ENCODE results near the gene CHAC2. TPM values are rescaled to one million over a fixed set of nuclear protein-coding genes. Genes with fewer than 3 reads are reported as not detected.

CHAC2 gene
- total and polyA plus RNA-seq, 2 of the 4 experiments (the other 2 are of a cell fraction) = 2.4 to 3.9 TPM

DNA sequence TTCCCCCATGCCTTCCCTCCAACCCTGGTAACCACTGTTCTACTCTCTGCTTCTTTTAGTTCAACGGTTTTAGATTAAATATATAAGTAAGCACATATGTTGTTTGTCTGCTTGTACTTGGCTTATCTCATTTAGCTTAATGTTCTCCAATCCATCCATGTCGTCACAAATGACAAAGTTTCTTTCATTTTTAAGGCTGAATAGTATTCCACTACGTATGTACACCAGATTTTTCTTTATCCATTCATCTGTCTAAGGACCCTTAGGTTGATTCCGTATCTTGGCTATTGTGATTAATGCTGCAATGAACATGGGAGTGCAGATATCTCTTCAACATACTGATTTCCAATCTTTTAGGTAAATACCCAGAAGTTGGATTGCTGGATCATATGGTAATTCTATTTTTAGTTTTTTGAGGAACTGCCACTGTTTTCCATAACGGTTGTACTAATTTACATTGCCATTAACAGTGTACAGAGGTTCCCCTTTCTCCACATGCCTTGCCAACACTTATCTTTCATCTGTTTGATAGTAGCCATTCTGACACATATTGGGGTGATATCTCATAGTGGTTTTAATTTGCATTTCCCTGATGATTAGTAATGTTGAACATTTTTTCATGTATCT lies 11.0 kb downstream of the CHAC2 start:
- no peaks in the 10 kb centered on the region for H3K9me3 ChIP-seq (ENCODE audit: control insufficient read depth, insufficient read depth, low read length)
- no TSS peak for BruUV-seq (replicated peaks)
- DNase-seq (no peak), ATAC-seq (ENCODE audit: low read depth) (no peak)
- H3K79me1 ChIP-seq (ENCODE audit: low read depth in 1 of 2, low read length in 2 of 2) = peaks cover 33 to 52% of the 10 kb centered on the region in 2 experiments
- H2BK120ac ChIP-seq (ENCODE audit: low read depth, low read length) = no peak overlapping the region
- no peak overlapping the region for H3K56ac ChIP-seq (ENCODE audit: extremely low read depth, insufficient read depth, low read length)
- no peak overlapping the region for H3K14ac ChIP-seq (replicated peaks; ENCODE audit: low read depth, low read length)
- H3K9ac ChIP-seq (ENCODE audit: low read depth, low read length) = no peak overlapping the region
- H3K4ac ChIP-seq (ENCODE audit: low read depth, low read length) = no peak overlapping the region
- H3K4me3 ChIP-seq (ENCODE audit: insufficient read depth, low read depth, low read length) = no peak overlapping the region
- no peak overlapping the region for H2BK15ac ChIP-seq (ENCODE audit: low read depth, low read length)
- H4K8ac ChIP-seq (ENCODE audit: low read depth in 2 of 2, low read length in 2 of 2) = no peak overlapping the region
- WGBS, 2 experiments (ENCODE audit: extremely low coverage in 2 of 2, insufficient read length in 1 of 2) = no CpG with 5 or more reads among the region's 5 CpGs
- H2BK5ac ChIP-seq (ENCODE audit: low read depth, low read length, poor library complexity, severe bottlenecking) = no peak overlapping the region
- in situ Hi-C loops (cut with MboI; ENCODE audit: low sequenced_read_pairs) = no loop called here
- H3K4me2 ChIP-seq (ENCODE audit: low read depth, low read length) = no peak overlapping the region
- intact Hi-C loops (cut with micrococcal nuclease) = no loop called here
- H3K36me3 ChIP-seq (ENCODE audit: control insufficient read depth, insufficient read depth, low read length) = peaks cover 3% of the 10 kb centered on the region
- no peaks in the 10 kb centered on the region for H3K27me3 ChIP-seq (ENCODE audit: control insufficient read depth, insufficient read depth, low read length)
- H4K91ac ChIP-seq (ENCODE audit: insufficient read depth, low read depth, low read length) = no peak overlapping the region
- H3K9me1 ChIP-seq (ENCODE audit: insufficient read depth, low read length) = no peaks in the 10 kb centered on the region; the same call in none of the 2 replicates
- H4K5ac ChIP-seq (ENCODE audit: low read depth, low read length) = no peak overlapping the region
- no peaks in the 10 kb centered on the region; the same call in 1 of the 2 replicates for H4K20me1 ChIP-seq (ENCODE audit: insufficient read depth, low read length)
- H3K18ac ChIP-seq (ENCODE audit: low read depth, low read length) = no peak overlapping the region
- ChIA-PET POLR2A (ENCODE audit: unreplicated experiment) (no interaction called here), CTCF (interaction anchor here (0.7 kb wide), 1 partner anchor 853 kb away, joined by 3 read pairs; no protein-coding TSS in a partner anchor)
- no peak overlapping the region for H3K23ac ChIP-seq (ENCODE audit: low read depth, low read length)
- H3K4me1 ChIP-seq (ENCODE audit: control insufficient read depth, insufficient read depth, low read length) = no peaks in the 10 kb centered on the region
- H2AK5ac ChIP-seq (ENCODE audit: low read depth, low read length) = no peak overlapping the region
- dilution Hi-C loops (cut with HindIII; ENCODE audit: low sequenced_read_pairs, unreplicated experiment) = no loop called here
- H2BK20ac ChIP-seq (ENCODE audit: low read depth, low read length) = no peak overlapping the region
- TF ChIP-seq RAD21 (IDR thresholded peaks at IDR 0.05; ENCODE audit: low read length) (no peak), CHD1 (IDR thresholded peaks at IDR 0.05; ENCODE audit: low read depth, low read length) (no peak), BHLHE40 (IDR thresholded peaks at IDR 0.05; ENCODE audit: low read depth, low read length) (no peak), POLR2A (IDR thresholded peaks at IDR 0.05; ENCODE audit: low read depth, low read length) (no peak), MAZ (IDR thresholded peaks at IDR 0.05; ENCODE audit: borderline replicate concordance, low read depth, low read length) (no peak), CTCF (conservative IDR thresholded peaks at IDR 0.05; ENCODE audit: low read depth, low read length) (no peak), SMC3 (IDR thresholded peaks at IDR 0.05; ENCODE audit: low read depth, low read length) (no peak), FOS (IDR thresholded peaks at IDR 0.05; ENCODE audit: low read depth, low read length) (no peak), NFE2L2 (IDR thresholded peaks at IDR 0.05; ENCODE audit: low read depth, low read length) (no peak), MXI1 (IDR thresholded peaks at IDR 0.05; ENCODE audit: borderline replicate concordance, low read depth, low read length) (no peak), ELK1 (IDR thresholded peaks at IDR 0.05; ENCODE audit: borderline replicate concordance, low read depth, low read length) (no peak), MAFK (IDR thresholded peaks at IDR 0.05; ENCODE audit: low read depth, low read length) (no peak), RFX5 (IDR thresholded peaks at IDR 0.05; ENCODE audit: low read depth, low read length) (no peak), RCOR1 (IDR thresholded peaks at IDR 0.05; ENCODE audit: insufficient replicate concordance, low read length) (no peak), CEBPB (IDR thresholded peaks at IDR 0.05; ENCODE audit: low read depth, low read length) (no peak)
- TF ChIP-seq, protein P1, sequence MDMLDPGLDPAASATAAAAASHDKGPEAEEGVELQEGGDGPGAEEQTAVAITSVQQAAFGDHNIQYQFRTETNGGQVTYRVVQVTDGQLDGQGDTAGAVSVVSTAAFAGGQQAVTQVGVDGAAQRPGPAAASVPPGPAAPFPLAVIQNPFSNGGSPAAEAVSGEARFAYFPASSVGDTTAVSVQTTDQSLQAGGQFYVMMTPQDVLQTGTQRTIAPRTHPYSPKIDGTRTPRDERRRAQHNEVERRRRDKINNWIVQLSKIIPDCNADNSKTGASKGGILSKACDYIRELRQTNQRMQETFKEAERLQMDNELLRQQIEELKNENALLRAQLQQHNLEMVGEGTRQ (IDR thresholded peaks at IDR 0.05; ENCODE audit: low read depth, low read length) = no peak
- H3K27ac ChIP-seq (ENCODE audit: insufficient read depth, low read length) = no peak overlapping the region
- H2AK9ac ChIP-seq (replicated peaks; ENCODE audit: low read depth, low read length, poor library complexity) = no peak overlapping the region
- no peak overlapping the region for H2AFZ ChIP-seq (replicated peaks; ENCODE audit: low read length, poor library complexity)

Measured in IMR-90 (cell line).